NT2/D1 (cell line): ENCODE measurements around the gene CCDC70.

ENCODE experiments used
- SUZ12 ChIP-seq: IDR thresholded peaks from 2 replicates; pipeline ENCODE4 v1.6.1; 2011; ENCODE audit not compliant: insufficient read length, insufficient read depth; ENCODE audit errors: extremely low read depth
- YY1 ChIP-seq: IDR thresholded peaks from 2 replicates; pipeline ENCODE4 v1.6.1; 2011; ENCODE audit not compliant: insufficient read length, insufficient read depth
- ZNF274 ChIP-seq: IDR thresholded peaks from 2 replicates; pipeline ENCODE4 v1.6.1; 2011; ENCODE audit warnings: mild to moderate bottlenecking, low read depth, low read length

GRCh38 chr13:51815848-51816247 is 45.9 kb upstream of the CCDC70 start:
- TF ChIP-seq ZNF274, result no peak
- no peak for TF ChIP-seq YY1
- TF ChIP-seq SUZ12, result no peak
